Measurements from ENCODE around the gene BMPR1A.

BMPR1A gene

GRCh38 chr10:86756511-86757112 is at the start of gene BMPR1A:
BMPR1A (plus strand) TSS chr10:86756619; CDS start chr10:86876019, 119,400 bp downstream.
- no peak for DNase-seq (ENCODE audit: low spot score)

- no peak for DNase-seq (ENCODE audit: low spot score)
These were observed 49.4 kb upstream of the BMPR1A start for GRCh38 chr10:86706977-86707376.

GRCh38 chr10:86707505-86707904 is 48.9 kb upstream of the BMPR1A start:
- DNase-seq (ENCODE audit: low spot score) = no peak

GRCh38 chr10:86708068-86708782 is 48.2 kb upstream of the BMPR1A start:
- no peak for DNase-seq (ENCODE audit: low spot score)

GRCh38 chr10:86708783-86709380 is 47.5 kb upstream of the BMPR1A start:
- DNase-seq (ENCODE audit: low spot score) = no peak

GRCh38 chr10:86709396-86710185 is 46.8 kb upstream of the BMPR1A start:
- DNase-seq (ENCODE audit: low spot score) = no peak

- DNase-seq (ENCODE audit: low spot score) = peak; percentile 33
These were observed 45.4 kb upstream of the BMPR1A start for GRCh38 chr10:86710987-86711512.

- DNase-seq (ENCODE audit: low spot score) = no peak
These were observed 44.7 kb upstream of the BMPR1A start for GRCh38 chr10:86711513-86712316.

GRCh38 chr10:86712317-86712707 is 44.1 kb upstream of the BMPR1A start:
- no peak for DNase-seq (ENCODE audit: low spot score)

- DNase-seq (ENCODE audit: low spot score) = no peak
These were observed 41.1 kb upstream of the BMPR1A start for GRCh38 chr10:86715156-86715795.

GRCh38 chr10:86715836-86716235 is 40.6 kb upstream of the BMPR1A start:
- DNase-seq (ENCODE audit: low spot score) = no peak

- DNase-seq (ENCODE audit: low spot score) = no peak
These were observed 40.0 kb upstream of the BMPR1A start for GRCh38 chr10:86716466-86716865.

- no peak for DNase-seq (ENCODE audit: low spot score)
These were observed 37.9 kb upstream of the BMPR1A start for GRCh38 chr10:86718556-86718955.

GRCh38 chr10:86721232-86721631 is 35.2 kb upstream of the BMPR1A start:
- no peak for DNase-seq (ENCODE audit: low spot score)

GRCh38 chr10:86723009-86723408 is 33.4 kb upstream of the BMPR1A start:
- no peak for DNase-seq (ENCODE audit: low spot score)

GRCh38 chr10:86724445-86724844 is 32.0 kb upstream of the BMPR1A start:
- DNase-seq (ENCODE audit: low spot score) = no peak

GRCh38 chr10:86725980-86726676 is 30.3 kb upstream of the BMPR1A start:
- DNase-seq (ENCODE audit: low spot score) = no peak

- no peak for DNase-seq (ENCODE audit: low spot score)
These were observed 29.8 kb upstream of the BMPR1A start for GRCh38 chr10:86726677-86726999.

- DNase-seq (ENCODE audit: low spot score) = no peak
These were observed 28.9 kb upstream of the BMPR1A start for GRCh38 chr10:86727470-86727869.

GRCh38 chr10:86728056-86728455 is 28.4 kb upstream of the BMPR1A start:
- DNase-seq (ENCODE audit: low spot score) = no peak

- DNase-seq (ENCODE audit: low spot score) = no peak
These were observed 26.7 kb upstream of the BMPR1A start for GRCh38 chr10:86729677-86730076.

Data from kidney capillary endothelial cell (primary cell).